ENCODE results near the gene LRRC1.

DNA sequence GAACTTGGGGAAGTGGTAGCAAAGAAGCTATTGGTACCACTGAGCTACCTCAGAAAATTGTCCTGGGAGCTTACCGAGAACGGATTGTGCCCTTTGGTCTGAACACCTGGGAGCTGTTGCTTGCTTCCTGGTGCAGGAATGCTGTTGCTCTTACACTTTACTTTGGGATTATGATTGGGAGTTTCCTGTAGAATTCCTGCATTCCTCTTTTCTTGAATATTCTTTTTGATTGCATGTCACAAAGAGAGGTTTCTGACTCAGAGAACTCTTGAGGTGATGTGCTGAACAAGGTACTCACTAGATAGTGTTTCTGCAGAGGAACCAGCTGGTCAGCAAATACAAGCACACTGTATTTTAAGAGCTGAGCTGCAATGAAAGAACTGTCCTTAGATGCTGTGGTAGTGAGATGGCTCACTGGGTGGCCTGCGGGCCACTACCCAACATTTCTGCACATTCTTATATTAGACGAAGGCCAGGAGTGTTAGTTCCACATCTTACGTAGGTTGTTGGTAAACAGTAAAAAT lies 35.0 kb downstream of the LRRC1 start:
- TF ChIP-seq POLR2A (IDR thresholded peaks at IDR 0.05) (no peak), POLR2AphosphoS5 (IDR thresholded peaks at IDR 0.05) (no peak), EP300 (IDR thresholded peaks at IDR 0.05) (no peak)
- TF ChIP-seq, protein P1, sequence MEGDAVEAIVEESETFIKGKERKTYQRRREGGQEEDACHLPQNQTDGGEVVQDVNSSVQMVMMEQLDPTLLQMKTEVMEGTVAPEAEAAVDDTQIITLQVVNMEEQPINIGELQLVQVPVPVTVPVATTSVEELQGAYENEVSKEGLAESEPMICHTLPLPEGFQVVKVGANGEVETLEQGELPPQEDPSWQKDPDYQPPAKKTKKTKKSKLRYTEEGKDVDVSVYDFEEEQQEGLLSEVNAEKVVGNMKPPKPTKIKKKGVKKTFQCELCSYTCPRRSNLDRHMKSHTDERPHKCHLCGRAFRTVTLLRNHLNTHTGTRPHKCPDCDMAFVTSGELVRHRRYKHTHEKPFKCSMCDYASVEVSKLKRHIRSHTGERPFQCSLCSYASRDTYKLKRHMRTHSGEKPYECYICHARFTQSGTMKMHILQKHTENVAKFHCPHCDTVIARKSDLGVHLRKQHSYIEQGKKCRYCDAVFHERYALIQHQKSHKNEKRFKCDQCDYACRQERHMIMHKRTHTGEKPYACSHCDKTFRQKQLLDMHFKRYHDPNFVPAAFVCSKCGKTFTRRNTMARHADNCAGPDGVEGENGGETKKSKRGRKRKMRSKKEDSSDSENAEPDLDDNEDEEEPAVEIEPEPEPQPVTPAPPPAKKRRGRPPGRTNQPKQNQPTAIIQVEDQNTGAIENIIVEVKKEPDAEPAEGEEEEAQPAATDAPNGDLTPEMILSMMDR (IDR thresholded peaks at IDR 0.05), result no peak
